ENCODE data around the gene FAM13C.

- TF ChIP-seq POLR2A (IDR thresholded peaks at IDR 0.05): no peak
- TF ChIP-seq CTCF (IDR thresholded peaks at IDR 0.05): no peak
Observed at GRCh38 chr10:59323036-59323459, 39.3 kb downstream of the FAM13C start.
